Measurements from ENCODE around the gene EXOC2.

Gene EXOC2

GRCh38 chr6:449057-449430 lies 243.9 kb downstream of the EXOC2 start:
- no peak for TF ChIP-seq CTCF (IDR thresholded peaks at IDR 0.05; ENCODE audit: low read depth, low read length, missing control alignments)
- no peak overlapping the region for H3K4me3 ChIP-seq (ENCODE audit: low read depth, low read length)
- in situ Hi-C loops (cut with HindIII; ENCODE audit: low sequenced_read_pairs), result no loop called here
- DNase-seq (ENCODE audit: low read depth), result no peak

GRCh38 chr6:448296-449056 lies 244.5 kb downstream of the EXOC2 start:
- no peak for DNase-seq (ENCODE audit: low read depth)
- in situ Hi-C loops (cut with HindIII; ENCODE audit: low sequenced_read_pairs), result no loop called here
- TF ChIP-seq CTCF (IDR thresholded peaks at IDR 0.05; ENCODE audit: low read depth, low read length, missing control alignments), result no peak
- no peak overlapping the region for H3K4me3 ChIP-seq (ENCODE audit: low read depth, low read length)

GRCh38 chr6:447381-448165 lies 245.4 kb downstream of the EXOC2 start:
- TF ChIP-seq CTCF (IDR thresholded peaks at IDR 0.05; ENCODE audit: low read depth, low read length, missing control alignments), result no peak
- in situ Hi-C loops (cut with HindIII; ENCODE audit: low sequenced_read_pairs), result no loop called here
- H3K4me3 ChIP-seq (ENCODE audit: low read depth, low read length), result no peak overlapping the region
- no peak for DNase-seq (ENCODE audit: low read depth)

GRCh38 chr6:446418-447366 lies 246.2 kb downstream of the EXOC2 start:
- DNase-seq (ENCODE audit: low read depth), result no peak
- no peak overlapping the region for H3K4me3 ChIP-seq (ENCODE audit: low read depth, low read length)
- no peak for TF ChIP-seq CTCF (IDR thresholded peaks at IDR 0.05; ENCODE audit: low read depth, low read length, missing control alignments)
- in situ Hi-C loops (cut with HindIII; ENCODE audit: low sequenced_read_pairs), result no loop called here

- no peak overlapping the region for H3K4me3 ChIP-seq (ENCODE audit: low read depth, low read length)
- no peak for TF ChIP-seq CTCF (IDR thresholded peaks at IDR 0.05; ENCODE audit: low read depth, low read length, missing control alignments)
- in situ Hi-C loops (cut with HindIII; ENCODE audit: low sequenced_read_pairs), result no loop called here
- no peak for DNase-seq (ENCODE audit: low read depth)
Observed at GRCh38 chr6:445571-446417, 247.1 kb downstream of the EXOC2 start.
